Myocyte (in vitro differentiated cells): Measurements from ENCODE around the gene SLBP. TPM values are rescaled to one million over a fixed set of nuclear protein-coding genes. Genes with fewer than 3 reads are reported as not detected.

Experiments
- DNase-seq: peaks from one replicate; pipeline ENCODE4 v3.0.0-alpha.2; 2012; ENCODE audit warnings: low read depth
- total RNA-seq: library from RNA; depleted of rRNA; stranded (reverse); fragments of >200 nt; gene quantifications from 2 replicates; pipeline ENCODE4 v1.2.3, GENCODE V29; 2014

Gene SLBP
- total RNA-seq, 1 donor from 2014 or later = 76.9 TPM

GRCh38 chr4:1749370-1749769, 37.3 kb upstream of the SLBP start:
- DNase-seq = no peak

- DNase-seq = peak; percentile 65
Measured at GRCh38 chr4:1748465-1748995, 36.4 kb upstream of the SLBP start.

DNA sequence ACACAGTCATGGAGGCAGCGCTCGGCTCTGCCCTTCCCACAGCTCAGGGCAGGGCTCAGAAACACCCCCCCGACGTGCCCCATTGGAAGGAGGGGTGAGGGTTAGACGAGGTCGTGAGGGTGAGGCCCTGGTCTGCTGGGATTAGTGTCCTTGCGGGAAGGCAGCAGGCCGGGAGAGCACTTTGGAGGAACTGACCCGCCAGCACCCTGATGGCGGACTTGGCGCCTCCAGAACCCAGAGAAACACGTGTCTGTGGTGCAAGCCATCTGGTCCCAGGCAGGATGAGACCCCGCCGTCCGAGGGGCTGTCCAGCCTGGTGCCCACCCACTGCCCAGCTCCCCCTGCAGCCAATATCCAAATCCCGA, 35.5 kb upstream of the SLBP start:
- DNase-seq = no peak

- no peak for DNase-seq
Measured at GRCh38 chr4:1746919-1747602, 34.9 kb upstream of the SLBP start.

- DNase-seq = peak; percentile 53
Measured at GRCh38 chr4:1746265-1746691, 34.2 kb upstream of the SLBP start.

GRCh38 chr4:1745697-1746096, 33.6 kb upstream of the SLBP start:
- no peak for DNase-seq

- no peak for DNase-seq
Measured at GRCh38 chr4:1745165-1745564, 33.0 kb upstream of the SLBP start.

GRCh38 chr4:1744552-1744951, 32.4 kb upstream of the SLBP start:
- no peak for DNase-seq

DNA sequence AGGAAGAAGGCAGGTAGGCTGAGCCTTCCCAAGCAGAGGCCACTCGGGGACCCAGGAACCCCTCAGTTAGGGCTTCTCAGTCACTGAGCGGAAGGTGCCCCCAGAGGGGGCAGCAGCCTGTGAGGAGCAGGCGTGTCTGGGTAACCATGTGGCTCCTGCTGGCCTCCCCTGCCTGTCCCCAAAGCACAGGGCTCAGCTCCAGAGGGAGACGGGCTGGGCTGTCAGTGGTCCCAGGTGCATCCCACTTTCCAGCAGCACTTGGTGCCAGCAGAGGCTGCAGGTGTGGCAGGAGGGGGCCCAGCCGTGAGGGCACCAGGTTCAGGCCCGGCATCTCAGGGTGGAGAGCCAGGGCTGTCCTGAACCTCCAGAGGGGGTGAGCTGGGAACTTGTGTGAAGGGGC, 31.9 kb upstream of the SLBP start:
- DNase-seq = no peak

DNA sequence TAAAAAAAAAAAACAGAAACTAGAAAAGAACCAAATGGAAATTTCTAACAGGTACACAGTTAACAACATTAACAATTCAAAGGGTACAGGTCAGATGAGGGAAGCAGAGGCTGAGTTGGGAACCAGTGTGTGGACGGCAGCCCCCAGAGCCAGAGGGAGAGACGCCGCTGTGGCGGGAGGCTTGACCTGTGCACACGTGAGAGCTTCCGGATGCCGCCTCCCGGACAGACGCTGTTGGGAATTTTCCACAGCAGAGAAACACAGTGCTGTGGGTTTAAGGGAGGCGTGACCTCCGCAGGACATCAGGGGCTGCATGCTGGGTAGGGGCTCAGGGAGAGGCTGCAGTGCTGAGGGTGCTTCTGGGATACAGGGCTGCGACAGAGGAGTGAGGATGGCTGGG, 31.4 kb upstream of the SLBP start:
- no peak for DNase-seq

GRCh38 chr4:1741208-1741607, 29.1 kb upstream of the SLBP start:
- no peak for DNase-seq

- DNase-seq = no peak
Measured at GRCh38 chr4:1740021-1740545, 28.0 kb upstream of the SLBP start.

DNA sequence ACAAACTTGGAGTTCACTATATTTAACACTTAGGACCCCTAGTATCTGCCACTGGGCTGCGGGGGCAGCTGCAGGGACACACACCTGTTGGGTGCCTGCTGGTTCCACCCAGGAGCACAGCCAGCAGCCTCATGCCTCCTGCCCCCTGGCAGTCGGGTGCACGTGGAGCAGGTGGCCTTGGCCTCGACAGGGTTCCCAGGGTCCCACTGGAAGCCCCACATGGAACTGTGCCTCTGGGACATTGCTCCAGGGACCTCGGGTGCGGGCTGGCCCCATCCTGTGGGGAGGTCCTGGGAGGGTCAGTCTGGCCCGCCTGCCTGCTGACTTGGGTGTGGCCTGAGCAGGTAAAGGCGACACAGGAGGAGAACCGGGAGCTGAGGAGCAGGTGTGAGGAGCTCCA, 27.2 kb upstream of the SLBP start:
- DNase-seq = no peak

DNA sequence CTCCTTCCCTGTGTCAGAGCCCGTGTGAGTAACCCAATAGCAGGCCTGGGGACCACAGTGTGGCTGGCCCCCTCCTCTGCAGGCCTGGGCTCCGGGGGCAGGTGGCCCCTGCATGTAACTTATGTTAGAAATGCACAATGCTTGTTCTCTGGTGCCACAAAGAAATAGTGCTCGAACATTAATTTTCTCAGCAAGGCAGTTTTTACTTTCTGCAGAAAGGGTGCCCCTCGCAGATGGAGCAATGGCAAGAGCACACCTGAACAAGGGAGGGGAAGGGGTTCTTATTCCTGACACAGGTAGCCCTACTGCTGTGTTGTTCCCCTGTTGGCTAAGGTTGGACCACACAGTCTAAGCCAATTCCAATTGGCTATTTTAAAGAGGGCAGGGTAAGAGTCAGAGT, 26.3 kb upstream of the SLBP start:
- DNase-seq = no peak

- DNase-seq = no peak
Measured at GRCh38 chr4:1737666-1738065, 25.5 kb upstream of the SLBP start.

DNA sequence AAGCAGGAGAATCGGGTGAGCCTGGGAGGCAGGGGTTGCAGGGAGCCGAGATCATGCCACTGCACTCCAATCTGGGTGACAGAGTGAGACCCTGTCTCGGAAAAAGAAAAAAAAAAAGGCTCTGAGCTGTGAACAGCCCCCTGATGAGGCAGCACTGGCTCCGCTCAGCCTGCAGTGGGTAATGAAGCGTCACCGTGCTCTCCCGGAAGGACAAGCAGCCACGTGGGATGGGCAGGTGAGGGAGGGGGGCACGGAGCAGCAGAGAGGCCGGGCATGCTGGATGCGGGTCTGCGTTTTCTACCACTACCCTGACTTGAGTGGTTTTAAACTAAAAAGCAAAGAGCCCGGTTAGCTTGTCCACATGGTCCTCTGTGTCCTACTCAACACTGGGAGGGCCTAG, 24.7 kb upstream of the SLBP start:
- no peak for DNase-seq

GRCh38 chr4:1735215-1735614, 23.1 kb upstream of the SLBP start:
- no peak for DNase-seq

DNA sequence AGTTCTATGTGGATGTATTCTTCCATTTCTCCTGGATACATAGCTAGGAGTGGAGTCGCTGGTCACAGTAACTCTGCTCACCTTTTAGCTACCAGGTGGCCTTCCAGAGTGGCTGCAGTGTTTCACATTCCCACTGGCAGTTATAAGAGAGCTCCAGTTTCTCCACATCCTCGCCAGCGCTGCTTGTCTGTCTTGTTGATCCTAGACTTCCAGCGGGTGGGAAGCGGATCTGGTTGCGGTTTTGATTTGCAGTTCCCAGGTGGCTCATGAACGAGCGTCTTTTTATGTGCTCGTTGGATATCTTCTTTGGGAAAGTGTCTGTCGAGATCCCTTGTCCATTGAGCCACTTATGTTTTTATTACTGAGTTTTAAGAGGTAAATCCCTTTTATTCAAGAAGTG, 20.8 kb upstream of the SLBP start:
- DNase-seq = no peak

- DNase-seq = no peak
Measured at GRCh38 chr4:1731180-1731579, 19.1 kb upstream of the SLBP start.

GRCh38 chr4:1730532-1731135, 18.5 kb upstream of the SLBP start:
- DNase-seq = no peak

DNA sequence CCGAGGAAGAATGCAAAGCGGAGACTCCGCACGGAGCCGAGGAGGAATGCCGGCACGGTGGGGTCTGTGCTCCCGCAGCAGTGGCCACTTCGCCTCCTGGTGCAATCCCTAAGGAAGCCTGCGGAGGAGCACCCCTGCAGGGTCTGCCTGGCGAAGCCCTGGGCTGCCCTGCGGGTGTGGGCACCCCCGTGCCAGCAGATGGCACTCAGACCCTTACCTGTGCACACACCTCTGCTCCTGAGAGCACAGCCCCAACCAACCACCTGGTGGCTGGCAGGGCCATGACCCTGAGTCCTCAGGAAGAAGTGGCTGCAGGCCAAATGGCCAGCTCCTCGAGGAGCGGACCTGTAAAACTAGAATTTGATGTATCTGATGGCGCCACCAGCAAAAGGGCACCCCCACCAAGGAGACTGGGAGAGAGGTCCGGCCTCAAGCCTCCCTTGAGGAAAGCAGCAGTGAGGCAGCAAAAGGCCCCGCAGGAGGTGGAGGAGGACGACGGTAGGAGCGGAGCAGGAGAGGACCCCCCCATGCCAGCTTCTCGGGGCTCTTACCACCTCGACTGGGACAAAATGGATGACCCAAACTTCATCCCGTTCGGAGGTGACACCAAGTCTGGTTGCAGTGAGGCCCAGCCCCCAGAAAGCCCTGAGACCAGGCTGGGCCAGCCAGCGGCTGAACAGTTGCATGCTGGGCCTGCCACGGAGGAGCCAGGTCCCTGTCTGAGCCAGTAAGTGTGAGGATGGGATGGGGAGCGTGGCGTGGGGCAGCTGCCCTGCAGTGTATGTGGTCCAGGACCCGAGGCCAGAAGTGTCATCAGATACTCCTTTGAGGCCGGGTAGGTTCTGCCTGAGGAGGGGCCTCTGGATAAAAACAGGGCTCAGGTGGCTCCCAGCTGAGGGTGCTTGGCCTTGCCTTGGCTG, 16.2 kb upstream of the SLBP start:
- DNase-seq = no peak
